Mesenteric fat pad (tissue), 1 donor: ENCODE measurements around the gene ZNF230. TPM values are rescaled to one million over a fixed set of nuclear protein-coding genes. Genes with fewer than 3 reads are reported as not detected.

ENCODE experiments used
- DNase-seq: peaks from one replicate; pipeline ENCODE4 v3.0.0-alpha.2; 2020; ENCODE audit warnings: low spot score
- total RNA-seq: library from RNA; stranded (reverse); fragmentation: NEBNext Ultra II Directional; extraction: Animal tissue kit (Norgen Biotek cat#: 25700); gene quantifications from one replicate; pipeline ENCODE4 v1.2.1, GENCODE V29; 2021
- donor health status: DM: yes; HTN: yes; CAD: no.

ZNF230 gene
- total RNA-seq, 1 donor from 2014 or later: 2.4 TPM

- DNase-seq: no peak
These were observed 29.3 kb downstream of the ZNF230 start for GRCh38 chr19:44032001-44032610.

- DNase-seq: no peak
These were observed 39.4 kb downstream of the ZNF230 start for GRCh38 chr19:44042147-44042546.

DNA sequence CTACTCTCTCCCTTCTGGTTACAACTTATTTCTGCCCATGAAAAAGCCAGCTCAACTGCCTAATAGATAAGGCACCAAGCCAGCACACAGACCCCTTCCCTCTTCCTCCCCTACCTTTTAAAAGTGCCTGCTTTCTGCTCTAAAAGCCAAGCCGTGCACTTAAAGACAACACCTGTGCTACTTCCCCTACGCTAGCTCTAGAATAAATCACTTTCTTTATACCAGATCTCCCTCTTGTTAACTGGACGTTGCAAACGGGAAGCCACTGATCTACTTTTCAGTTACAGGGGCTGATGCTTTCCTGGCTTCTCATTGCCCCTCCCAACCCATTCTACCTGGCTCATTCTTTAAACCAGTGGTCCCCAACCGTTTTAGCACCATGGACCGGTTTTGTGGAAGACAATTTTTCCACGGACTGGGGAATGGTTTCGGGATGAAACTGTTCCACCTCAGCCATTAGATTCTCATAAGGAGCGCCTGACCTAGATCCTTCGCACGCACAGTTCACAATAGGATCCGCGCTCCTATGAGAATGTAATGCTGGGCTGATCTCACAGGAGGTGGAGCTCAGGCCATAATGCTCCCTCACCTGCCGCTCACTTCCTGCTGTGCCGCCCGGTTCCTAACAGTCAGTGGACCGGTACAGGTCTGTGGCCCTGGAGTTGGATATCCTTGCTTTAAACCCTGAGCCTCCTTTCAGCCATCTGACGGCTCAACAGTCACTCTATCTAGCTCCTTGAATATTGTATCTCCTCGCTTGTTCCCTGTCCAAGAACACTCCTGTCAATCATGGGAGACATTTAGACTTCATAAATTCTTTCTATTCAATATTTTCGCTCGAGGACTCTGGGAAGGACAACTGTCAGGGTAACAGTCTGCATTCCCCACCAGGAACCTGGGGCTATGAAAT lies 48.2 kb downstream of the ZNF230 start:
- DNase-seq: no peak

- peak; percentile 94 for DNase-seq
These were observed 49.1 kb downstream of the ZNF230 start, which contains the start of gene ZNF223 for GRCh38 chr19:44051650-44052402. TSS of gene ZNF223 (plus strand) at chr19:44052036. CDS start at chr19:44055177, 3,141 bp downstream.

DNA sequence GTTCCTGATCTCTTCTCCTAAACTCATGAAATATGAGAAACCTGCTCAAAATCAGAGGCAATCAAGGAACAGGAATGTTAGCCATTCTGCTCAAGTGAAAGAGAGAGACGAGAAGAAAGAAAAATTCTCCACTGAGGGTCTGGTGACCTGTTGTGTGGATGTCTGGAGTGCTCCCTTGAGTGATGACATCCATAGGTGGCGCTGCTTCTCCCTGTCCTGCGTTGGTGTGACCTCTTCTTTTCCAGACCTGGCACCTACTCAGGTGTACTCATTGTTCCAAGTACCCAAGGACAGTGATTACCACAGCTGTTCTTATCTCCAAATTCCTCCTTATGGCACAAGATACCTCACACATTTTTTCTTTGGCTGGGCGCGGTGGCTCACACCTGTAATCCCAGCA lies 53.1 kb downstream of the ZNF230 start:
- DNase-seq: no peak

GRCh38 chr19:44059229-44059628 lies 56.5 kb downstream of the ZNF230 start:
- no peak for DNase-seq

DNA sequence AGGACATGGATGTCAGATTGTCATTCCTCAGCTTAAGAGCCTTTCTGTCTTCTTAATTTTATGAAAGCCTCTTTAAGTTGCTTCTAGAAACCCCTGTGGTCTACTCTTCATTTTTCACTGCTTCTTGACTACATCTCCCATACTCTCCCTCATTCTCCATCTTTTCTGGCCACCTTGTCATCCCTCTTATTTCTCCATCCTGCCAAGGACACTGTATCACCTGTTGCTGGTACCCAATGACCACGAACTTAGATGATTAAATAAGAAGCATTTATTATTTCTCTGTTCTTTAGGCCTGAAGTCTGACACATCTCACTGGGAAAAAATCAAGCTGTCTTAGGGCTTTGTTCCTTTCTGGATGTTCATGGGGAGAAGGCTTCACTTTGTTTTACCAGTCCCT lies 58.3 kb downstream of the ZNF230 start:
- DNase-seq: no peak

Other genes with a start within 250 kb of the ZNF230 start
- 21.1 TPM for gene SMG9, start 248.0 kb upstream of the ZNF230 start, total RNA-seq
- gene KCNN4, start 222.0 kb upstream of the ZNF230 start, total RNA-seq: 3.1 TPM
- 2.0 TPM for gene LYPD5, start 200.5 kb upstream of the ZNF230 start, total RNA-seq
- gene ZNF283, start 175.6 kb upstream of the ZNF230 start, total RNA-seq: 8.2 TPM
- gene ZNF404, start 119.0 kb upstream of the ZNF230 start, total RNA-seq: 1.7 TPM
- 7.7 TPM for gene ZNF45, start 67.7 kb upstream of the ZNF230 start, total RNA-seq
- 4.1 TPM for gene ZNF221, start 51.7 kb upstream of the ZNF230 start, total RNA-seq
- gene ZNF155, start 18.8 kb upstream of the ZNF230 start, total RNA-seq: 5.7 TPM
- gene ZNF222, start 22.4 kb downstream of the ZNF230 start, total RNA-seq: 3.2 TPM
- gene ZNF223, start 49.1 kb downstream of the ZNF230 start, total RNA-seq: 2.1 TPM
- 1.9 TPM for gene ZNF284, start 69.2 kb downstream of the ZNF230 start, total RNA-seq
- 14.8 TPM for gene ZNF224, start 91.4 kb downstream of the ZNF230 start, total RNA-seq
- 3.8 TPM for gene ZNF225, start 110.4 kb downstream of the ZNF230 start, total RNA-seq
- gene ZNF234, start 138.6 kb downstream of the ZNF230 start, total RNA-seq: 7.3 TPM
- 12.2 TPM for gene ZNF226, start 162.1 kb downstream of the ZNF230 start, total RNA-seq
- gene ZNF227, start 209.6 kb downstream of the ZNF230 start, total RNA-seq: 13.8 TPM